HG03060 (cell line): ENCODE data around the gene PVALB.
"Not testable (repeated sequence)": the region's sequence is repeated elsewhere in the genome, so short reads cannot be mapped to it uniquely, and the experiment has no call there.

ENCODE experiments used
- ATAC-seq: cut with Tn5 transposase; IDR thresholded peaks from one replicate; pipeline ENCODE4 v1.9.1; 2021; ENCODE audit warnings: low read depth, moderate number of reproducible peaks; ENCODE audit not compliant: unreplicated experiment

PVALB gene

GRCh38 chr22:36759481-36760159, 57.2 kb downstream of the PVALB start:
- no peak for ATAC-seq

DNA sequence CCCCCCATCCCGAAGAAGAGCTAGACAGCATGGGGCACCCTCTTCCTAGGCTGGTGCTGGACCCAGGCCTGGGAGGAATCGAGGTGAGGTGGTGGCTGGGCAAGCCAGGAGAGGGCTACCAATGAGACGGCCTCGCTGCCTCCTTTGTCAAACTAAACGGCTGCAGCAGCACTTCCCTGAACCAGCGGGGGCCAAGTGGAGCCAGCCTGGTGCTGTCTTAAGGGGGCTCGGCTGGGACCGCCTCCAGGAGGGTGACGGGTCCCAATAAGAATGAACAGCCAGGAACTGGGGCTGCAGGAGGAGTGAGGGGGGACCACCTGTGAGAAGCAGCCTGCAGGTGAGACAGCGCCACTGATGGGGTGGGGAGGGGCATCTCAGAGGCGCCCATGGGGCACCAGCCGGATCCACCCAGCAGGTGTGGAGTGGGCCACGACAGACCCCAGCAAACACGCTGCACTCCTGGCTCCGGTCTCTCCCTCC, 58.0 kb downstream of the PVALB start:
- ATAC-seq, result no peak

- ATAC-seq, result no peak
These were observed 59.1 kb downstream of the PVALB start for GRCh38 chr22:36757668-36758211.

DNA sequence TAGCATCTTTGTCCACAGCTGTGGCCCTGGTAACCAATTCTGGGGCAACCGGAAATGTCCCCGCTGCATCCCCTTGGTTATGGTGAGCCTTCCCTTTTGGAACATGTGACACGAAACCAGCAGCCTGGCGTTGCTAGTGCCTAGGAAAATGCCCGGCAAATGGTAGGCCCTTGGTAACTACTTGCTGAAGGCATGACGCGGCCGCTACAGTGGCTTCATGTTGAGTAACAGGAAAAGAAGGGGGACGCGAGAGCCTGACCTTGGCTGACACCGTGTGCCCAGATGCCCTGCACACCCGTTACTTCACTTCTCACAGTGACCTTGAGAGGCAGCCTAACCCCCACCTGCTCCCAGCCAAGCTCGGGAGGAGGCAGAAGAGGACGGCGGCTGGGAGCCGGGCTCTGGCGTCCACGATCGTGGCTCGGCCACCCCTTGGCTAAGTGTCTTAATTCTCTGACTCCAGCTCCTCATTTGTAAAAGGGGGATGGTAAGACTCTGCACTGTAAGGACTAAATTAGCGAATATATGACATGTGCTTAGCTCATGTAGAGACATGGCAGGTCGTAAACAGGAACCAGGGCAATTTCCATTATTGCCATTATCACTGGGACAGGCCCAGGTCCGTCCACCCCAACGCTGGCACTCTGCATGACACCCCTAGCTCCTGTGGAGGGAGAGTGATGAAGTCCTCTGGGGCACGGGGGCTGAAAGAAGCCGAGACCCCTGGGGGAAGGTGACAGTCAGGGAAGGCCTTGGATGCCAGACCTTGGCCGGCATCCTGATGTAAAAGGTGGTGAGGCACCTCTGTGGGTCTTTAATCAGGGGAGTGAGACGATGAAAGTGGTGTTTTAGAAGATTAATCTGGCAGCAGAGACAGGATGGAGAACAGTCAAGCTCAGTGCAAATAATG, 59.8 kb downstream of the PVALB start:
- ATAC-seq, result no peak

DNA sequence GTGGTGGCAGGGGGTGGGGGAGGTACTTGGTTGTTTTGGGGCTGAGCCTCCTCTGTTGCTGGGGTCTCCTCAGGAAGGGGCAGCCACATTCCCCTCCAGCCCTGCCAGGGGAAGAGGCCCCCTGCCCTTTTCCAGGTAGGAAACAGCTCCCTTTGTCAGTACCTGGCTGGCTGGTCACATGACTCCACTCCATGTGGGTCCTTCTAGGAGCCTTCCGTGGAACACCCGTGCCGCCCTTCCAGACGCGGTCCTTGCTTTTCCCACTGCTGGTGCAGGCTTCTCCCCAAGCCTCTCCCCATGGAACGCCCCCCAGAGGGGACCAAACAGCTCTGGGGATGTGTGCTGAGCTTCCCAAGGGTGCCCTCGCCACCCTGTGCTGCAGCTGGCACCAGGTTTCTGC, 60.8 kb downstream of the PVALB start:
- no peak for ATAC-seq

GRCh38 chr22:36755316-36755715, 61.5 kb downstream of the PVALB start:
- ATAC-seq, result no peak

- ATAC-seq, result not testable (repeated sequence)
These were observed 62.0 kb downstream of the PVALB start for GRCh38 chr22:36754881-36755280.

DNA sequence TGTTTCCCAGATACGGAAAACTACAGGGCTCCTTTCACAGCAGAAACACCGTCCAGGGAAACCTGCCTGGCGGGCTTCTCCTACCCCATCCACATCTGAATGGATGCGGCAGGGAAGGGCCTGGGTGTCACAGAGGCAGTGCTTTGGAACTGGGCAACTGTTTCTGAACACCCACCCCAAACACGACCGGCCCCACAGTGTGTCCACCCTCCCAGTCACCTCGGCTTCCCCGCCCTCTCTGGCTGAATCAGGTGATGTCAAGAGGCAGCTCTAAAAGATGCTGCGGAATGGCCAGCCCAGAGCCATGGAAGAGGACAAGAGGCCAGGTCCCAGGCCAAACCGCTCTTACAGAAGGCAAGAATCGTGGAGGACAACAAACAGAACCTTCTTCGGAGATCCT, 62.9 kb downstream of the PVALB start:
- ATAC-seq, result no peak

DNA sequence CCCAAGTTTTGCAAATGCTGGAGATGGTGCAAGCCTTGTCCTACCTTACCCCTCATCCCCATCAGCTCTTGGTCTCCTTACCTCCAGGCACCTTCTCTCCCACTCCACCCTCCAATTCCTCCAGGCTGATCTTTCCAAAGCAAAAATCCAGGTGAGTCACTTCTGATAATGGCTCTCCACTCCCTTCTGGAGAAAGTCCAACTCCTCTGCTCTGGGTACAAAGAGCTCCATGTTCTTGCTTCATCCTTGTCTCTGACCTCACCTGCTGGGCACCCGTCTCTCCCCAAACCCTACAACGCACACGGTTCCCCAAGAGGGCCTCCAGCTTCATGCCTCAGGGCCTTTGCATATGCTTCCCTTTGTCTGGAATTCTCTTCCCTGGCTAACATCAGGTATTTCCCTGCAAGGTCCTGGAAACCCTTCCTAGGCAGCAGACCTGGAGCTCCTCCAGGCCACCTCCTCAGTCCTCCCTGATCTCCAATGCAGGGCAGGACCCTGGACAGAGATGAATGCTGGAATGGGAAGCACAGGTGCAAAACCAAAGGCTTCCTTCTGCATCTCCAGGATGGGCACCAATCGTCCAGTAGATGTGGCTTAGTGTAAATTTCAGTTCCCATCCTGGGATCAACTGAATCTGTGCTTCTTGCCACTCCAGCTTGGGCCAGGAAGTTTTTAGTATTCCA, 63.6 kb downstream of the PVALB start:
- no peak for ATAC-seq
